ENCODE data around the gene HSPG2. TPM values are rescaled to one million over a fixed set of nuclear protein-coding genes. Genes with fewer than 3 reads are reported as not detected.

Gene HSPG2
- total RNA-seq, 1 donor from 2014 or later, result 656 TPM

- Mint-ChIP-seq H3K4me3 (ENCODE audit: low read depth) (no peak overlapping the region), H3K9me3 (ENCODE audit: low read depth) (no peaks in the 10 kb centered on the region), H3K36me3 (ENCODE audit: insufficient read depth) (peaks cover 24% of the 10 kb centered on the region), H3K27me3 (no peaks in the 10 kb centered on the region), H3K4me1 (ENCODE audit: low read depth) (peaks cover 2% of the 10 kb centered on the region), H3K27ac (peak overlapping the region; percentile 87)
- no peak for DNase-seq (ENCODE audit: low spot score, unreplicated experiment)
- TF ChIP-seq CTCF (IDR thresholded peaks at IDR 0.05; ENCODE audit: unreplicated experiment), result no peak
Observed at GRCh38 chr1:21851430-21852250, 85.5 kb downstream of the HSPG2 start.

- no peak for DNase-seq (ENCODE audit: low spot score, unreplicated experiment)
- Mint-ChIP-seq H3K36me3 (ENCODE audit: insufficient read depth) (peaks cover 20% of the 10 kb centered on the region), H3K27ac (no peak overlapping the region), H3K9me3 (ENCODE audit: low read depth) (no peaks in the 10 kb centered on the region), H3K4me1 (ENCODE audit: low read depth) (no peaks in the 10 kb centered on the region), H3K4me3 (ENCODE audit: low read depth) (no peak overlapping the region), H3K27me3 (no peaks in the 10 kb centered on the region)
- no peak for TF ChIP-seq CTCF (IDR thresholded peaks at IDR 0.05; ENCODE audit: unreplicated experiment)
Observed at GRCh38 chr1:21849909-21850576, 87.1 kb downstream of the HSPG2 start.

- Mint-ChIP-seq H3K27me3 (no peaks in the 10 kb centered on the region), H3K4me3 (ENCODE audit: low read depth) (no peak overlapping the region), H3K9me3 (ENCODE audit: low read depth) (no peaks in the 10 kb centered on the region), H3K36me3 (ENCODE audit: insufficient read depth) (peaks cover 16% of the 10 kb centered on the region), H3K4me1 (ENCODE audit: low read depth) (no peaks in the 10 kb centered on the region), H3K27ac (no peak overlapping the region)
- no peak for DNase-seq (ENCODE audit: low spot score, unreplicated experiment)
- TF ChIP-seq CTCF (IDR thresholded peaks at IDR 0.05; ENCODE audit: unreplicated experiment), result no peak
Observed at GRCh38 chr1:21848524-21849174, 88.5 kb downstream of the HSPG2 start.

- DNase-seq (ENCODE audit: low spot score, unreplicated experiment), result no peak
- no peaks in the 10 kb centered on the region for H3K9me3 Mint-ChIP-seq (ENCODE audit: low read depth)
- H3K27me3 Mint-ChIP-seq, result no peaks in the 10 kb centered on the region
- TF ChIP-seq CTCF (IDR thresholded peaks at IDR 0.05; ENCODE audit: unreplicated experiment), result no peak
- H3K36me3 Mint-ChIP-seq (ENCODE audit: insufficient read depth), result peaks cover 12% of the 10 kb centered on the region
- no peak overlapping the region for H3K4me3 Mint-ChIP-seq (ENCODE audit: low read depth)
- H3K27ac Mint-ChIP-seq, result no peak overlapping the region
- no peaks in the 10 kb centered on the region for H3K4me1 Mint-ChIP-seq (ENCODE audit: low read depth)
Observed at GRCh38 chr1:21847223-21848205, 89.6 kb downstream of the HSPG2 start.
